HepG2 (cell line): ENCODE measurements around the gene AK8.

ENCODE experiments used
- BHLHE40 ChIP-seq: IDR thresholded peaks from 2 replicates; pipeline ENCODE4 v1.6.1; 2011; ENCODE audit warnings: low read length, improper control_type of control experiment
- PBX3 ChIP-seq: sonication (generic); formaldehyde crosslinking; IDR thresholded peaks from 2 replicates; pipeline ENCODE4 v1.8.1; 2023; ENCODE audit warnings: missing genetic modification reagents, inconsistent platforms, borderline replicate concordance
- PHF20 ChIP-seq: sonication (generic); formaldehyde crosslinking; IDR thresholded peaks from 2 replicates; pipeline ENCODE4 v1.5.0; 2020; ENCODE audit warnings: mild to moderate bottlenecking, missing genetic modification reagents
- SETDB1 ChIP-seq: sonication (generic); formaldehyde crosslinking; IDR thresholded peaks from 2 replicates; pipeline ENCODE4 v1.5.1; 2020; ENCODE audit warnings: missing genetic modification reagents, mild to moderate bottlenecking, borderline replicate concordance
- TF ChIP-seq, protein P1 (sequence below): sonication (generic); formaldehyde crosslinking; conservative IDR thresholded peaks from 2 replicates; pipeline ENCODE4 v1.5.0; 2020; ENCODE audit warnings: missing genetic modification reagents

DNA sequence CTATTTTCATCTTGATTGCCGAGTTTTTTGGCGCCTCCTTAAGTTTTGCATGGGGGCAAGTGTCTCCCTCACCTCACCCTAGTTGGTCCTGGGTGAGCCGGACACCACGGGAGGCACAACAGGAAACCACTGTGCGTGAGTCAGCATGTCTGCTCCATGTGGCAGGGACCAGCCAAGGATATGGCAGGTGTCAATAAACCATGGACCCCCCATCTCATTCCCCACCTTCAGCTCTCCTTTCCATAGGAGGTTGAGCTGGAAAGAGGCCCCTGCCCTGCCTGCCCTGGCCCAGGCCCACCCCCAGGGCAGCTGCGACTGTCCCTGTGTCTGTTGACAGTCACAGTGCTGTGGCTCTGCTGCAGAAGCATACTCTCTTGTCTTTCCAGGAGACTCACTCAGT, 3.7 kb upstream of the AK8 start:
- TF ChIP-seq BHLHE40 (no peak), PHF20 (CRISPR knock-in tag) (no peak), SETDB1 (CRISPR knock-in tag) (no peak), PBX3 (CRISPR knock-in tag) (no peak)
- TF ChIP-seq, protein P1, sequence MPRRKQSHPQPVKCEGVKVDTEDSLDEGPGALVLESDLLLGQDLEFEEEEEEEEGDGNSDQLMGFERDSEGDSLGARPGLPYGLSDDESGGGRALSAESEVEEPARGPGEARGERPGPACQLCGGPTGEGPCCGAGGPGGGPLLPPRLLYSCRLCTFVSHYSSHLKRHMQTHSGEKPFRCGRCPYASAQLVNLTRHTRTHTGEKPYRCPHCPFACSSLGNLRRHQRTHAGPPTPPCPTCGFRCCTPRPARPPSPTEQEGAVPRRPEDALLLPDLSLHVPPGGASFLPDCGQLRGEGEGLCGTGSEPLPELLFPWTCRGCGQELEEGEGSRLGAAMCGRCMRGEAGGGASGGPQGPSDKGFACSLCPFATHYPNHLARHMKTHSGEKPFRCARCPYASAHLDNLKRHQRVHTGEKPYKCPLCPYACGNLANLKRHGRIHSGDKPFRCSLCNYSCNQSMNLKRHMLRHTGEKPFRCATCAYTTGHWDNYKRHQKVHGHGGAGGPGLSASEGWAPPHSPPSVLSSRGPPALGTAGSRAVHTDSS (CRISPR knock-in tag) = no peak
